Neutrophil (primary cell): ENCODE results near the gene COLEC12.

Experiments
- H3K27ac ChIP-seq: fragments of 200-600 bp; sonication (generic); 2 replicates; pipeline ENCODE4 v1.5.1; 2016; ENCODE audit warnings: mild to moderate bottlenecking, moderate library complexity
- H3K27me3 ChIP-seq: fragments of 200-600 bp; sonication (generic); 2 replicates; pipeline ENCODE4 v1.6.0; 2016; ENCODE audit warnings: mild to moderate bottlenecking
- H3K36me3 ChIP-seq: fragments of 200-600 bp; sonication (generic); 2 replicates; pipeline ENCODE4 v1.5.1; 2017
- H3K4me1 ChIP-seq, 2 experiments: fragments of 200-600 bp in 1 of 2; sonication (generic) in 1 of 2; 1 replicate in 1 of 2; 2 replicates in 1 of 2; pipeline versions ENCODE4 v1.5.1 to v1.6.1; 2013 to 2016; ENCODE audit warnings: low read depth in 1 of 2, low read length in 1 of 2, mild to moderate bottlenecking in 1 of 2, moderate library complexity in 1 of 2; ENCODE audit not compliant: control insufficient read depth in 1 of 2, insufficient read depth in 1 of 2
- H3K4me3 ChIP-seq, 2 experiments: fragments of 200-600 bp in 1 of 2; sonication (generic) in 1 of 2; 1 replicate in 1 of 2; 2 replicates in 1 of 2; pipeline ENCODE4 v1.5.1; 2013 to 2016; ENCODE audit warnings: low read depth in 1 of 2, low read length in 1 of 2, mild to moderate bottlenecking in 1 of 2, moderate library complexity in 1 of 2
- H3K9me3 ChIP-seq: fragments of 200-600 bp; sonication (generic); 2 replicates; pipeline ENCODE4 v1.5.1; 2016
- CTCF ChIP-seq: fragments of 200-600 bp; sonication (generic); IDR thresholded peaks from 2 replicates; pipeline ENCODE4 v1.5.1; 2016; ENCODE audit warnings: antibody characterized with exemption

The COLEC12 gene

GRCh38 chr18:273525-273924 lies 227.0 kb downstream of the COLEC12 start:
- no peak for TF ChIP-seq CTCF
- no peaks in the 10 kb centered on the region for H3K36me3 ChIP-seq
- no peaks in the 10 kb centered on the region for H3K27me3 ChIP-seq
- H3K4me3 ChIP-seq, result no peak overlapping the region
- H3K9me3 ChIP-seq, result no peaks in the 10 kb centered on the region
- H3K27ac ChIP-seq, result no peak overlapping the region
- H3K4me1 ChIP-seq, result peaks cover 5 to 9% of the 10 kb centered on the region in 2 experiments

GRCh38 chr18:272650-273049 lies 227.9 kb downstream of the COLEC12 start:
- Histone ChIP-seq H3K36me3 (no peaks in the 10 kb centered on the region), H3K27me3 (no peaks in the 10 kb centered on the region), H3K4me3 (no peak overlapping the region), H3K9me3 (no peaks in the 10 kb centered on the region), H3K4me1 (peaks cover 8 to 10% of the 10 kb centered on the region in 2 experiments), H3K27ac (no peak overlapping the region)
- TF ChIP-seq CTCF, result no peak

GRCh38 chr18:269480-270095 lies 230.9 kb downstream of the COLEC12 start:
- H3K36me3 ChIP-seq, result no peaks in the 10 kb centered on the region
- H3K4me1 ChIP-seq, result peaks cover 15 to 17% of the 10 kb centered on the region in 2 experiments
- no peak for TF ChIP-seq CTCF
- no peaks in the 10 kb centered on the region for H3K9me3 ChIP-seq
- H3K27me3 ChIP-seq, result no peaks in the 10 kb centered on the region
- H3K4me3 ChIP-seq, result no peak overlapping the region
- H3K27ac ChIP-seq, result no peak overlapping the region

- peak within 1 kb of the TSS; percentile 75 for H3K27ac ChIP-seq
- no peaks in the 10 kb centered on the region for H3K9me3 ChIP-seq
- no peaks in the 10 kb centered on the region for H3K27me3 ChIP-seq
- H3K36me3 ChIP-seq, result peaks cover 4% of the 10 kb centered on the region
- peak within 1 kb of the TSS; percentile 73 to 75 for H3K4me3 ChIP-seq
- H3K4me1 ChIP-seq, result peaks cover 15 to 17% of the 10 kb centered on the region in 2 experiments
- TF ChIP-seq CTCF, result no peak
These were observed 232.6 kb downstream of the COLEC12 start, which contains the start of gene THOC1 for GRCh38 chr18:267688-268552. THOC1 (minus strand) TSS chr18:268047; CDS start chr18:268019, 28 bp downstream.

GRCh38 chr18:267380-267687 lies 233.2 kb downstream of the COLEC12 start:
- no peak for TF ChIP-seq CTCF
- Histone ChIP-seq H3K27ac (peak overlapping the region; percentile 75), H3K4me3 (peak overlapping the region; percentile 73 to 75), H3K4me1 (peaks cover 15 to 17% of the 10 kb centered on the region in 2 experiments), H3K9me3 (no peaks in the 10 kb centered on the region), H3K36me3 (peaks cover 10% of the 10 kb centered on the region), H3K27me3 (no peaks in the 10 kb centered on the region)
